HPDE6-E6E7 (cell line): ENCODE data around the gene RNF7.
"Not testable (repeated sequence)": the region's sequence is repeated elsewhere in the genome, so short reads cannot be mapped to it uniquely, and the experiment has no call there.

Source experiments
- DNase-seq: peaks from one replicate; pipeline ENCODE4 v3.0.0; 2011; ENCODE audit warnings: missing footprints; ENCODE audit errors: extremely low spot score

The RNF7 gene

DNA sequence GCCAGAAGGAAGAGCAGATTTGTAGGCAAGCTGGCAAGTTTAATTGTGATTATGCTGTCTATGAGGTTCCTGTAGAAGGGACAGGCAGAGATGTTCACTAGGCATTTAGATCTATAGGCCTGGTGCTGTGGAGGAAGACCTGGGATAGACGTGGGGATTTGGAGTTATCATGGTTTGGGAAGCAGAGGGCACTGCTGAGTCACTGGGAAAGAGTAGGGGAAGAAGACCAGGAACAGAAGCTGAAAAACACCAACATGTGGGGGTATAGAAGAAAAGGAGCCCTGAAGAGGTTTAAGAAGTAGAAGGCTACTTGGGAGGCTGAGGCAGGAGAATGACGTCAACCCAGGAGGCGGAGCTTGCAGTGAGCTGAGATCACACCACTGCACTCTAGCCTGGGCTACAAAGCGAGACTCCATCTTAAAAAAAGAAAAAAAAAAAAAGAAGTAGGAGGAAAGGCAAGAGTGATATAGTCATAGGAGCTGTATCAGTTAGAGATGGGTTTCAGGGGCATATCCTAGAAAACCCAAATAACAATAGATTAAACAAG is 44.4 kb downstream of the RNF7 start:
- peak; percentile 35 for DNase-seq

DNA sequence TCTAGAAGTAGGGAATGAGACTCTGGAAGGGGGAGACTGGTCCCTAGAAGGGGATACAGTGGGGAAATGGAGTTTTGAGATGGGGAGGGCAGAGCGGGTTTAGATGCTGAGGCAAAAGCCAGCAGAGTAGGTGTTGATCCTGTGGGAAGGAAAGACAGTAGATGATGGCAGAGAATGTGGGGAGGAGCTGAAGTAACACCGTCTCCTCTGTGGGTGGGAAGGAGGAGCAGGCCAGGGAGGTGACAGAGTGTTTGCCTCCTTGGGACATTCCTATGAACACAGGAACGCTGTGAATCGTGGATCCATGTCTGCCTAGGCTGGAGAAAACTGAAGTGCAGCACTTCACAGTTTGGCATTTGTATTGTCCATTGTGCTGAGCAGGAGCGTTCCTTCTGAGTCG is 45.5 kb downstream of the RNF7 start:
- no peak for DNase-seq

DNA sequence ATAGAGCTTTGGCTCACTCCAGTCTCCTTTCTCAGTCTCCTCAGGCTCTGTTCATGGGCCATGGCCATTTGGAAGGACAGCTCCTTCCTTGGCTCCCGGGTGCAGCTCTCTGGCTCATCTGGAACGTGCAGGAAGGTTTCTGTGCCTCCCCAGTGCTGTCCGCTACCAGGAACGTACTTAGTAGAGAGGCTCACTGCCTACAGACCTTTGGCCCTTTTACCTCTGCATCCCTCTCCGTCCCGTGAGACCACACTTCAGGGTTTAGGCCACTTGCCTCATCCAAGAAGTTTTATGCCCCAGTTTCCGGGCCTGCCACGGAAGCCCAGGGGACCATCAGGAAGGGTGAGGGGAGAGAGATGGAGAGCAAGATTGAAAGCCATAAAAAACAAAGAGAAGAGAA is 46.0 kb downstream of the RNF7 start:
- no peak for DNase-seq

DNA sequence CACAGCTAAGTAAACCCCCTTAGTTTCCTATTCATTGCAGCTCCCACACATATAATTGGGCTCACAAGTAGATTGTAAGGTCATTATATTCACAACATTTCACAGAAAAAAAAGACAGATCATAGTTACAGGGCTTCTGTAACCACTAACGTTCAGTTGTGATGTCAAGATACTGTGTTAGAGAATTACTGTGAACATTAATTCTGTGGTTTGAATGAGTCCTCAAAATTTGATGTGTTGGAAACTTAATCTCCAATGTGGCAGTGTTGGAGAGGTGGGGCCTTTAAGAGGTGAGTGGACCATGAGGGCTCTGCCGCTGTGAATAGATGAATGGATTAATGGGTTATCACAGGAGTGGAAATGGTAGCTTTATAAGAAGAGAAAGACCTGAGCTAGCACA is 46.4 kb downstream of the RNF7 start:
- DNase-seq, result no peak

DNA sequence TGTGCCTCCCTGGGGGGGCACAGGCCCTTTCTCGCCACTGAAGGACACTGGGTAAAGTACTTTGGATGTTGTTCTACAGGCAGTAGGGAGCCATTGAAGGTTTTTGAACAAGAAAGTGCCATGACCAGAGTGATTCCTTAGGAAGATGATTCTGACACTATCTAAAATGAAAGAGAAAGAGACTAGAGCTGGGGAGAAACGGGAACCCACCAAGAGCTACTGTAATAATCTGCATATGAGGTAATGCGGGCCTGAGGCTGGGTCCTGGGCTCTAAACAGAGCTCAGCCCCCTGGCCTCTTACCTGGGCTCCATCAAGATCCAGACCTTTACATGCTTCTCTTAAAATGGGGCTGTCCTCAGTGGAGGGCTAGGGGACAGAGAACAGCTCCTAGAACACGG is 50.1 kb downstream of the RNF7 start:
- DNase-seq, result no peak

DNA sequence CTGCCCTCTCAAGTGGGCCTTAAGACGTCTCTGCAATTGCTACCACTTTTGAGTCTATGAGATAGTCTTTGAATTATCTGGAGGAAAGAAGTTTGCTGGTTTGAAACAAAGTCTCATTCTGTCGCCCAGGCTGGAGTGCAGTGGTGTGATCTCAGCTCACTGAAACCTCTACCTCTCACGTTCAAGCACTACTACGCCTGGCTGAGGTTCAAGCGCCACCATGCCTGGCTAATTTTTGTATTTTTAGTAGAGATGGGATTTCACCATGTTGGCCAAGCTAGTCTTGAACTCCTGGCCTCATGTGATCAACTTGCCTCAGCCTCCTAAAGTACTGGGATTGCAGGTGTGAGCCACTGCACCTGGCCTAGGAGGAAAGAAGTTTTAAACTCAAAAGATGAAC is 50.7 kb downstream of the RNF7 start:
- DNase-seq, result not testable (repeated sequence)

DNA sequence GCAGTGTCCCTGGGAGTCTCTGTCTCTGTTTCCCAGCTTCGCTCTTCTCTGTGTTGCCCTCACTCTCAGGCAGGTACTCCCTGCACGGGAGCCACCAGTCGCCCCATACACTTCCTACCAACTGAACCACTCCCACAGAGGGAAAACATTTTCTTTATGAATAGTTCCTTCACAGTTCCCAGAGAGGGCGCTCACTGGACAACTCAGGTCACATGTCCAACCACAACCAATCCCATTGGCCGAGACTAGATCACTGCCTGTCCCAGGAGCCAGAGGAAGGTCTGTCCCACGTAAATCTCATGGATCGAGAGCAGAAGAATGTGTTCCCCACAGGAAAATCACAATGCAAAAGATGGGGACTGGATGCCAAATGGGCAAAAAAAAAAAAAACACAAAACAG is 51.2 kb downstream of the RNF7 start:
- no peak for DNase-seq

DNA sequence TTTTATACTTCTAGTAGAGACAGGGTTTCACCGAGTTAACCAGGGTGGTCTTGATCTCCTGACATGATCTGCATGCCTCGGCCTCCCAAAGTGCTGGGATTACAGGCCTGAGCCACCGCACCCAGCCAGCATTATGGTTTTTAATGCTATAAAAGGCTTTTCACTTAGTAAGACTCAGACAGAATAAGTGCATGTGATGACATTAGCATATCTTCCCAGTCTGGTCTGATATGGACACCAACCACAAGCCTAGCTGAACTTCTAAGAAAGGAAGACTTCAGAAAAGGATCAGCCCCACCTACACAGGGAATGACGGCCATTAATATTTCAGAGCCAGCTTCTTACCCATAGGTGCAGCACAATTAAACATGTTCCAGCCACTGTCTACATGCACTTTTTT is 52.1 kb downstream of the RNF7 start:
- no peak for DNase-seq

DNA sequence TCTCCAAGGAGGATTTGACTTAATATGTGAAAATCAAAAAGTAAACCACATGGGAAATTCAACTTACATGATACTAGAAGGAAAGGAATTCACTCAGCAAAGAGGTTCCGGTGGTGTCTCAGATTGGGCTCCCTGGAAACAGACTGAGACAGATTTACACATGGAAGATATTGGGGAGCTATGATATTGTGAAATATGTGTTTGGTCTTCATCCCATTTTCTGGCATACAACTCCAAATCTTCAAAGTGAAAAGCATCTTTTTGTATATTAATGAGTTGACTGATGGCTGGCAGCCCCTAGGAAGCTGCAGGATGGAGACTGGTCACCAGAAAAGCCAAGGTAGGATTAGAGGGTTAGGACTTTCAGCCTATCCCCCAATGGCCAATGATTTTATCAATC is 54.4 kb downstream of the RNF7 start:
- DNase-seq, result no peak

DNA sequence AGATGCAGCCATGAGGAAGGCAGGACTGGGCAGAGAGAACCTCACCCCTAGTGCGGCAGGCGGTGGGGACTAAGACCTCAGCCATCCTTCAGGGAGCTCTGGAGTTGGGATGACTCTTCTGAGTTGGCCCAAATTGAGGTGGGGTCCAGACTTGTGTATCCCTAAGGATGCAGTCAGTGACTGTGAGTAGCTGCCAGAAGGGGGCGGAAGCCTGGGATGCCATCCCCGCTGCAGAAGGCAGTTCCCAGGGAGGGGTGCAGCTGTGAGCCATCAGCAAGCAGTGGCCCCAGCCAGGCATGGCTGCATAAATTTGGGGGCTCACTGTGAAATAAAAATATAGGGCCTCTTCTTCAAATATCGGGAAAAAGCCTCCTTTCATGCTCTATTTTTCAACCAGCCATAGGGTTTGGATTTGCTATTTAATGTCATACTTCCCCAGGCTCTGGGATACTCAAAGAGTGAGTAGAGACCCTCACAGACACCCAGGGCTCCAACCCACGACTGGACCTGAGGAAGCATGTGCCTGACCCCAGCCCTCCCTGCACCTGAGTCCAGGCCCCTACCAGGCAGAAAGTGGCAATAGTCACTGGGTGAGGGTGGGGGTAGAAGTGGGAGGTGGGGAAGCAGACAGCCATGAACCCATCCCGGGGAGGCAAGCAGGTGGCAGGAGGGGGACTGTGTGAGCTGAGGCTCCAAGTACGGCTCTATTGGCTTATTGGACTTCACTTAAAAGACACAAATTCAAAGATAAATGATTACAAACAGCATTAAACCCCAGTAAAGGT is 55.6 kb downstream of the RNF7 start:
- DNase-seq, result no peak

DNA sequence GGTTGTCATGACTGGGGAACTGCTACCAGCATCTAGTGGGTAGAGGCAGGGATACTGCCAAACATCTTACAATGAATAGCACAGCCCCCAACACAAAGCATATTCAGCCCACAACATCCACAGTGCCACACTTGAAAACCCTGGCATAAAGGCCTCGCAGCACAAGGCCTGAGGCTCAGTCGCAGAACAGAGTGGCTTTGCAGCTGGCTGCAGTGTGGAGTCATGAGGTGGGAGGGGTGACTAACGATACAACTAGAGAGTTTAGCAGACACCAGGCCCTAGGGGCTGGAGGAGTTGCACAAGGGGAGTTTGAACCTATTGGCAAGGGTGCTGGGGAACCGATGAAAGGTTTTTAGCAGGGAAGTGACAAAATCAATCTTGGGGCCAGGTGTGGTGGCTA is 57.2 kb downstream of the RNF7 start:
- DNase-seq, result no peak

DNA sequence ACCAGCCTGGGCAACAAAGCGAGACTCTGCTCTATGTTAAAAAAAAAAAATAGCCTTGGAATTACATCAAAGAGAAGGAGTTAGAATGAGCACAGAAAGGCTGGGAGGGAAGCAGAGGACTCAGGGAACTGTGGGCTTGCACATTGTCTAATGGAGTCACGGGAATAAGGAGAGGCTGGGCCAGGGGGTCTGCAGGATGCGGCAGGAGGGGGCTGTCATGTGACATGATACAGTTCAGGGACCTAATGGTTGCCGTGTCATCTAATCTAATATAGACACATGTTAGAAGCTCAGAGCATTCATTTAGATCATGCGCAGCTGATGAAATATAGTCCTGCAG is 57.6 kb downstream of the RNF7 start:
- no peak for DNase-seq

DNA sequence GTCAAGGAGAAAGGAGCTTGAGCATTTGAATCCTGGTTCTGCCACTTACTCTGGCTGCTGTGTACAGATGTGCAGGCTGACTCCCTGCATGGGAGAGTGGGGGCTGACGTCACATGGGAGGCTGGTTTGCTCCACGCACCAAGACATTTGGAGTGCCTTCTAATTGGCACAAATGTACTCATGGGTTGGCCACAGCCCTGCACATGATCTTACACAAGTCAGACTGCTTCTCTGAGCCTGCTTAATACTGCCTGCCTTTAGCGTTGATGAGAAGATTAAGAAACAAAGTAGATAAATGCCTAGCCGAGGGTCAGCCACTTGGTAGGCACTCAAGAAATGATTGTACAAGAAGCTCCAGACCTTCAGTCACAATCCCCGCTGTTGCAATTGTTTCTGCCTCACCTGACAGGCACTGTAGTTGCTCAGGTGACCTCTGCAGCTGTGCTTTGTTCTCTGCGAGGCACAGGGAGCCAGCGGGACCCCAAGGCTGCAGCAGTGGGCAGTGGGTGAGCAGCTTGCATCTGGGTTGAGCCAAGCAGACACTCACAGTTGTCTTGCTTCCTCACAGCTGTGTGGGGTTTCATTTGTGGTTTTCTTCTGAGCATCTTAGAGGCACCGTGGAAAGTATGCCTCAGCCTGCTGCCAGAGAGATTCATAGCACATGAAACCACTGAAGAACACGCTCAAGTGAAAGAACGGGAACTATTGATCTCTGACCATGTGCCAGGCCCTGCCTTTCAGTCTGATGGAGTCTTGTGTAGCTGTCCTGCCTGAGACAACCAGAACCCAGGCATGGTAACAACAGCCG is 58.2 kb downstream of the RNF7 start:
- DNase-seq, result no peak
